Measurements from ENCODE around the gene TGFBR3.

Gene TGFBR3

DNA sequence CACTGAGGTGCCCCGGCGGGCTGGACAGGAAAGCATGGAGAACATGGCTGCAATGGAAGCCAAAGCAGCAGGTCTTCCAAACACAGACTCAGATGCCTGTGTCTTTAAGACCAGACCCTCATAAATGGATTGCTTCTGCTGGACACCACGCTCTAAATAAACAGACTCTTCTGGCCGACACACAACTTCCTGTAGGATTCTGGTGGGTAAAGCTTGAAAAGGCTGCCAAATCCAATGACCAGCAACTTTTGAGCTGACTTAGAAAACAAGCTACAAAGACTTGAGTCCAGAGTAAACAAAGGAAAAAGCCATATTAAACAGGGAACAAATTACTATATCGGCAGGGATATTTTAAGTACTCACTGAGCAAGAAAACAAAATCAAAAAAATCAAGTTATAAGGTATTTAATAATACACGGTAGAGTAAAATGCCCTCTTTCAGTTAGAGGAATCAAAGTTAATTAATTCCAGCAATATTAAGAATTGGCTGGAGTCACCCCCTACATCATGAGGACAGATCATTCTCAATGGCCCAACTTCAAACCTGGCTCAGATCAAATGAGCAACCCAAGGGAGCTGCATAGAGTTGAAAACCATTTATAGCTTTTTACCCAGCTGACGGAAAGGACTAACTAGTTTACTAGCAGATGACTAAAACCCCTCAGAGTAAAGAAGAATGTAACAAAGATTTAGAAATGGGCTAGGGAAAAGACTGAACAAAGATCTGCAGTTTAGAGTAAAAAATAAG, 102.4 kb downstream of the TGFBR3 start:
- no peak for DNase-seq (ENCODE audit: low read depth in 3 of 3, low spot score in 1 of 3)

- no peak for DNase-seq (ENCODE audit: low read depth in 3 of 3, low spot score in 1 of 3)
These were observed 103.9 kb downstream of the TGFBR3 start for GRCh38 chr1:91781901-91782622.

- DNase-seq (ENCODE audit: low read depth in 3 of 3, low spot score in 1 of 3): no peak
These were observed 104.6 kb downstream of the TGFBR3 start for GRCh38 chr1:91781371-91781825.

GRCh38 chr1:91779548-91780021, 106.4 kb downstream of the TGFBR3 start:
- no peak for DNase-seq (ENCODE audit: low read depth in 3 of 3, low spot score in 1 of 3)

GRCh38 chr1:91778964-91779363, 107.0 kb downstream of the TGFBR3 start:
- DNase-seq (ENCODE audit: low read depth in 3 of 3, low spot score in 1 of 3): no peak

GRCh38 chr1:91777630-91778300, 108.2 kb downstream of the TGFBR3 start:
- DNase-seq (ENCODE audit: low read depth in 3 of 3, low spot score in 1 of 3): no peak

DNA sequence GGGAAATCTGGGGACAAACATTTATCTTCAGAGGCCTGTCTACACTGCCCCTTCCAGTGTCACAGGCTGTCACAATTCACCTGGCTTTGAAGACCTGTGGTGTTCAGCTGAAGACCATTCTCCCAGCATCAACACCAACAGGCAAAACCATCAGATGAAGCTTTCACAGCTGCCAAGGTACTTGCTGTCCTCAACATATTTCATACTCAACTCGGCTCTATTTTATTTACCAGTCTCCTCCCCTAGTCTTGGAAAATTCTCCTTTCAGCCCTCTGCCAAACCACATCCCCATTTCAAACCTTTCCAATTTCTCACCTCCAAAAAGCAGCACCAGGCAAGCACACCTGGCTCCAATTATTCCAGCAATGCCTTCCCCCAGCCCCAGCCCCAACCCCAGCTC, 108.8 kb downstream of the TGFBR3 start:
- DNase-seq (ENCODE audit: low read depth in 3 of 3, low spot score in 1 of 3): no peak

- DNase-seq (ENCODE audit: low read depth in 3 of 3, low spot score in 1 of 3): no peak
These were observed 109.7 kb downstream of the TGFBR3 start for GRCh38 chr1:91776068-91776794.

DNA sequence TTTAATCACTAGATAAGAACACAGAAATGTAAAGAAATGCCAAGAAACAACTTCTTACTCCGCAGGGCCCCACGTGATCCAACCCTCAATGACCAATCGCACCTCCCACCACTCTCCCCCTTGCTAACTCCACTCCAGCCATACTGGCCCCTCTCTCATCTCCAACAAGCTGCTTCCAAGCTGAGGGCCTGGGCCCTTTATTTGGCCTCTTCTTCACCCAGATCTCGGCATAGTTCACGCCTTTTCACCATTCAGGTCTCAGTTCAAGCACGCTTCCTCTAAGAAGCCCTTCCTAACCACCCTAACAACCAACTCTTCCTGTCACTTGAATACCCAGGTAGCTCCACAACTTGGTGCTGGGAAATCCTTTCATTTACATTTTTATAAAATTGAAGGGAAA, 110.7 kb downstream of the TGFBR3 start:
- DNase-seq (ENCODE audit: low read depth in 3 of 3, low spot score in 1 of 3): no peak

GRCh38 chr1:91774520-91775203, 111.3 kb downstream of the TGFBR3 start:
- DNase-seq (ENCODE audit: low read depth in 3 of 3, low spot score in 1 of 3): no peak

DNA sequence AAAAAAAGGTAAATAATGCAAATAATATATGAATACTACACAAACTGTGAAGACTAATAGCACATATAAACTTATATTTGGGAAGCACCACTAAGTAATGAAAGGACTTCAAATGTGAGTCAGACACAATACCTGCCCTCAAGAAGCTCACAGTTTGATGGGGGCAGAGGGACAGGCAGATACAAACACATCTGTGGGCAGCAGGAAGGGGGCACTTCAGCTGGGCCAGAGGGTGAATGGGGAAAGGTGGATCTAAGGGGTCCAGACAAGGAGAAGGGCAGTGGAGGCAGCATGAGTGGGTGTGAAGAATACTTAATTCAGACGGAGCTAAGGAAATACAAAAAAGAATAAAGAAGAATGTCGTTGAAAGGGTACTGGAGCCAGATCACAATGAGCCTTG, 114.2 kb downstream of the TGFBR3 start:
- no peak for DNase-seq (ENCODE audit: low read depth in 3 of 3, low spot score in 1 of 3)

GRCh38 chr1:91770667-91771268, 115.2 kb downstream of the TGFBR3 start:
- no peak for DNase-seq (ENCODE audit: low read depth in 3 of 3, low spot score in 1 of 3)

DNA sequence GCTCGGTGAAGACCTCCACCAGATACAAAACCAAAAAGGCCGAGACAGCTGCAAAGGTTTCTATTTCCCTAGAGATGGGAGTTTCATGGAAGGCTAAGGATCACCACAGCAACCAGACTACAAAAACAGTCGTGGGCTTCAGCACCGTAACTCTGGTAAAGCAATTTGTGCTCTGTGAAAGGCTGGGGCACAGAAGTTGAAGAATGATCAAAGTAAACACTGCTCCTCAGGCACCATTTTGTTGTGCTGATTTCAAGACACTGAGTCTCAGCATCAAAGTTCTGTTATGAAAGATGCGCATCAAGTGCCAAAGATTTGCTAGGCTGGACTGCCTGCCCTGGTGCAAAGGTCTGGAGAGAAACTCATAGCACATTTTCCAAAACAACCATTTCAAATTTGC, 116.2 kb downstream of the TGFBR3 start:
- no peak for DNase-seq (ENCODE audit: low read depth in 3 of 3, low spot score in 1 of 3)

DNA sequence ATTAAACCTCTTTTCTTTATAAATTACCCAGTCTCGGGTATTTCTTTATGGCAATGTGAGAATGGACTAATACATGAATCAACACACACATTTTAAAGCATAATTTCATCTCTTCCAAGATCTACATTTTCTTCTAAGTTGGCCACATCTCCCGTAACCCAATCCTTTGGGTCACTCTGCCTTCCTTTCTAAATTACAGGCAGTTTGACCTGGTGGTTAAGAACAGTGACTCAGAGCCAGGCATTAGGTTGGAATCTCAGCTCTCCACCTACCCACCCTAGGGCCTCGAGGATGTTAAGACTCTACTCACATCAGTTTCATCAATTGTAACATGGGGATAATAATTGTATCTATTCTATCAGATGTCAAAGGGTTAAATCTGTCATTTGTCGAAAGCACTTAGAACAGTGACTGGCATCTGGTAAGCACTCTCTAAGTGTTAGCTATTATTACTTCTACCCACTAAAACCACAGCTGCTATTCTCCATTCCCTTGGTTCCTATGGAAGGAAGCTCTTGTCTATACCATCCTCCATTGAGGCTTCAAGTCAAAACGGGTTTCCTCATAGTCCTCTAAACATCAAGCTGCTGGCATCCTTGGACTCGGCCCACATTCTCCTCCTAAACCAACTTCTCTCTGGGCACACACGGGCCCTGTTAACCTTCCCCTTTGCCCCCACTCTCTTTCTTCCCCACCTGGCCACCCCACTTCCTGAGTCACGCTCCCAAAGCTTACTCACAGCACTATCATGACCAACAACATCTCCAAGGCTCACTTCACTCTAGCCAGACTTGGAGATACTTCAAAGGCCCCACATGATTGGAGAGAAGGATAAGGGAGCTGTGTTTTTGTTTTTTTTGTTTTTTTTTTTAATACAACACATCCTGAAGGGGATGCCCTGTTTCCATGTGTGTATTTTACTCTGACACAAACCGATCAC, 116.9 kb downstream of the TGFBR3 start:
- DNase-seq (ENCODE audit: low read depth in 3 of 3, low spot score in 1 of 3): no peak

DNA sequence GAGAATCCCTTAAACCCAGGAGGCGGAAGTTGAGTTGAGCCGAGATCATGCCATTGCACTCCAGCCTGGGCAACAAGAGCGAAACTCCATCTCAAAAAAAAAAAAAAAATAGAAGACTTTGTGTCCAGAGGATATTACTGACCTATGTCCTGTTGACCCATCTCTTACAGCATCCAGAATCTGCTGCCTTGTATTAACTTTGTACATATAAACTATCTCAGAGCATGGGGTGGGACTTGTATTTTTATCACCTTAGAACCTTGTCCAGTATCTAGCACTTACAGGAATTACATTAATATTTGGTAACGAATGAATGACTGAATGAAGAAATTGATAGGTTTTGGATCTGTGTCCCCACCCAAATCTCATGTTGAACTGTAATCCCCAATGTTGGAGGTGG, 117.8 kb downstream of the TGFBR3 start:
- no peak for DNase-seq (ENCODE audit: low read depth in 3 of 3, low spot score in 1 of 3)

GRCh38 chr1:91766883-91767282, 119.1 kb downstream of the TGFBR3 start:
- no peak for DNase-seq (ENCODE audit: low read depth in 3 of 3, low spot score in 1 of 3)

DNA sequence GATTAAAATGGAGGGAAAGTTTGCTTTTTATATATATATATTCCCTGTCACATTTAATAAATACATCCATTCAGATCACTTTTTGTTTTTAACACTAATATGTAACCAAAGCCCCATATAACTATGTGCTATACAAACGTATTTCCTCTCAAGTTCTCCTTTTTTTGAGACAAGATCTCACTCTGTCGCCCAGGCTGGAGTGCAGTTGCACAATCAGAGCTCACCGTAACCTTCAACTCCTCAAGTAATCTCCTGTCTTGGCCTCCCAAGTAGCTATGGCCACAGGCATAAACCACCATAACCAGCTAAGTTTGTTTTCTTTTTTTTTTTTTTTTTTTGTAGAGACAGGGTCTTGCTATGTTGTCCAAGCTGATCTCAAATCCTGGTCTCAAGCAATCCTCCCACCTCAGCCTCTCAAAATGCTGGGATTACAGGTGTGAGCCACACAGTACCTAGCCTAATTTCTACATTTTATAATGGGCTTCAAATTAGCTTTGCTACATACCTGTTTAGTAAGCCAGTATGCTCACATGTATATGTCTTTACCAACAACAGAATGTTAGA, 120.0 kb downstream of the TGFBR3 start:
- no peak for DNase-seq (ENCODE audit: low read depth in 3 of 3, low spot score in 1 of 3)

- DNase-seq (ENCODE audit: low read depth in 3 of 3, low spot score in 1 of 3): no peak
These were observed 120.7 kb downstream of the TGFBR3 start for GRCh38 chr1:91765293-91765692.
